OCI-LY3 (cell line): Measurements from ENCODE around the gene ST6GALNAC1.

Experiments used
- CTCF ChIP-seq: fragments of 200-600, 300-600 bp; sonication (generic); IDR thresholded peaks from 2 replicates; pipeline ENCODE4 v1.5.1; 2014; ENCODE audit warnings: antibody characterized with exemption, low read length, low read depth
- EZH2phosphoT487 ChIP-seq: fragments of 200-600 bp; shearing (Covaris generic); IDR thresholded peaks from 2 replicates; pipeline ENCODE4 v1.6.1; 2018; ENCODE audit warnings: antibody characterized with exemption, mixed run types, low read depth

GRCh38 chr17:76588182-76588581 is 55.4 kb downstream of the ST6GALNAC1 start:
- TF ChIP-seq CTCF (no peak), EZH2phosphoT487 (no peak)
